ENCODE measurements around the gene CCDC138. TPM values are rescaled to one million over a fixed set of nuclear protein-coding genes. Genes with fewer than 3 reads are reported as not detected.

Gene CCDC138
- total RNA-seq, 4 donors from 2014 or later, result 4.2 to 9.2 (median 6.5) TPM

GRCh38 chr2:108868911-108869310 is 82.3 kb downstream of the CCDC138 start:
- Histone ChIP-seq H3K27ac (no peak overlapping the region), H3K36me3 (no peaks in the 10 kb centered on the region), H3K4me3 (no peak overlapping the region), H3K4me1 (peaks cover 0 to 14% (median 0%) of the 10 kb centered on the region in 3 donors), H3K27me3 (no peaks in the 10 kb centered on the region), H3K9me3 (peaks cover 0 to 16% (median 4%) of the 10 kb centered on the region in 3 donors)
- no peak for DNase-seq
- intact Hi-C loops (cut with DNase I), result no loop called here
- 89 to 93% methylated on average over 1 of the region's 1 CpG for WGBS, 2 donors
- TF ChIP-seq POLR2A (IDR thresholded peaks at IDR 0.05), result no peak
- TF ChIP-seq, protein P1, sequence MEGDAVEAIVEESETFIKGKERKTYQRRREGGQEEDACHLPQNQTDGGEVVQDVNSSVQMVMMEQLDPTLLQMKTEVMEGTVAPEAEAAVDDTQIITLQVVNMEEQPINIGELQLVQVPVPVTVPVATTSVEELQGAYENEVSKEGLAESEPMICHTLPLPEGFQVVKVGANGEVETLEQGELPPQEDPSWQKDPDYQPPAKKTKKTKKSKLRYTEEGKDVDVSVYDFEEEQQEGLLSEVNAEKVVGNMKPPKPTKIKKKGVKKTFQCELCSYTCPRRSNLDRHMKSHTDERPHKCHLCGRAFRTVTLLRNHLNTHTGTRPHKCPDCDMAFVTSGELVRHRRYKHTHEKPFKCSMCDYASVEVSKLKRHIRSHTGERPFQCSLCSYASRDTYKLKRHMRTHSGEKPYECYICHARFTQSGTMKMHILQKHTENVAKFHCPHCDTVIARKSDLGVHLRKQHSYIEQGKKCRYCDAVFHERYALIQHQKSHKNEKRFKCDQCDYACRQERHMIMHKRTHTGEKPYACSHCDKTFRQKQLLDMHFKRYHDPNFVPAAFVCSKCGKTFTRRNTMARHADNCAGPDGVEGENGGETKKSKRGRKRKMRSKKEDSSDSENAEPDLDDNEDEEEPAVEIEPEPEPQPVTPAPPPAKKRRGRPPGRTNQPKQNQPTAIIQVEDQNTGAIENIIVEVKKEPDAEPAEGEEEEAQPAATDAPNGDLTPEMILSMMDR (IDR thresholded peaks at IDR 0.05), result no peak

GRCh38 chr2:108869542-108869941 is 83.0 kb downstream of the CCDC138 start:
- H3K27me3 ChIP-seq, result no peaks in the 10 kb centered on the region
- TF ChIP-seq, protein P1 (IDR thresholded peaks at IDR 0.05), result no peak
- TF ChIP-seq POLR2A (IDR thresholded peaks at IDR 0.05), result no peak
- H3K36me3 ChIP-seq, result no peaks in the 10 kb centered on the region
- H3K4me1 ChIP-seq, result peaks cover 0 to 14% (median 0%) of the 10 kb centered on the region in 3 donors
- no peak for DNase-seq
- no peak overlapping the region for H3K4me3 ChIP-seq
- intact Hi-C loops (cut with DNase I), result no loop called here
- no peak overlapping the region for H3K27ac ChIP-seq
- 71 to 82% methylated on average over 3 of the region's 3 CpGs for WGBS, 2 donors
- H3K9me3 ChIP-seq, result peaks cover 0 to 16% (median 4%) of the 10 kb centered on the region in 3 donors

DNA sequence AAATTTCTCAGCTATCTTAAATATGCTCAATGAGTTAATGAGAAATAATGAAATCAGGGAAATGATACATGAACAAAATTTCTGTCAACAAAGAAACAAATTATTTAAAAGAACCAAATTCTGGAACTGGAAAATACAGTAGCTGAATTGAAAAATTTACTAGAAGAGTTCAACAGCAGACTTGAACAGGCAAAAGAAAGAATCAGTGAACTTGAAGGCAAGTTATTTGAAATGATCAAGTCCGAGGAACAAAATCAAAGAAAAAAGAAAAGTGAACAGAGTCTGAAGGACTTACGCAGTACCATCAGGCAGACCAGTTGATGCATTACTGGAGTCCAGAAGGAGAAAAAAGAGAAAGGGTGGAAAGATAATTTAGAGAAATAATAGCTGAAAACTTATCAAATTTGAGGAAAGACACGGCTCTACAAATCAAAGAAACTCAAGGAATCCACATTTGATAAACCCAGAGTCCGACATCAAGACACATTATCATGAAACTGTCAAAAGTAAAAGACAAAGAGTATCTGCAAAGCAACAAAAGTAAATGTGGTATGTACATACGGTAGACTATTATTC is 83.6 kb downstream of the CCDC138 start:
- intact Hi-C loops (cut with DNase I), result no loop called here
- no peaks in the 10 kb centered on the region for H3K27me3 ChIP-seq
- H3K9me3 ChIP-seq, result peaks cover 0 to 16% (median 4%) of the 10 kb centered on the region in 3 donors
- TF ChIP-seq POLR2A (IDR thresholded peaks at IDR 0.05), result no peak
- TF ChIP-seq, protein P1 (IDR thresholded peaks at IDR 0.05), result no peak
- WGBS, 2 donors, result 95 to 99% methylated on average over 5 of the region's 5 CpGs
- no peak for DNase-seq
- peaks cover 0 to 14% (median 0%) of the 10 kb centered on the region in 3 donors for H3K4me1 ChIP-seq
- no peak overlapping the region for H3K27ac ChIP-seq
- no peak overlapping the region for H3K4me3 ChIP-seq
- no peaks in the 10 kb centered on the region for H3K36me3 ChIP-seq

DNA sequence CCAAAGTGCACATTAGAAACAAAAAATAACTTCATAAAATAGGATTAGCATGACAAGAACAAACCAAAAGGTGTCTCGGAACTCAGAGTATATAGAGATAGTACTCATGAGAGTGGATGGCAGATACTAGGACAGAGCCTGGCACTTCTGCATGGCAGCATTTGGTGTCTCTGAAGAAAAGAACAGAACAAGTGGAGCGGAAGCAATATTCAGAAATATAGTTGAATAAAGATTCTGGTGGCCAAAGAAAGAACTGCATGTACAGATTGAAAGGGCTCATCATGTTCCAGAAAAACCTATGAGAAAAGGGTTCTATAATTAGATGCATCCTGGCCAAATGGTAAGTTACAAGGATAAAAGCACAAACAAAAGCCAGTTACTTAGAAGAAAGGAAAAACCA is 90.9 kb downstream of the CCDC138 start:
- Histone ChIP-seq H3K27ac (no peak overlapping the region), H3K4me1 (no peaks in the 10 kb centered on the region), H3K36me3 (no peaks in the 10 kb centered on the region), H3K9me3 (peaks cover 0 to 2% (median 0%) of the 10 kb centered on the region in 3 donors), H3K4me3 (no peak overlapping the region), H3K27me3 (no peaks in the 10 kb centered on the region)
- intact Hi-C loops (cut with DNase I), result no loop called here
- DNase-seq, result no peak
- no peak for TF ChIP-seq POLR2A (IDR thresholded peaks at IDR 0.05)
- TF ChIP-seq, protein P1 (IDR thresholded peaks at IDR 0.05), result peak in 3 of 6 experiments; percentile 12 to 17 (median 13)
- 96 to 98% methylated on average over 2 of the region's 2 CpGs for WGBS, 2 donors

- Histone ChIP-seq H3K4me3 (no peak overlapping the region), H3K27ac (no peak overlapping the region), H3K27me3 (no peaks in the 10 kb centered on the region), H3K9me3 (peaks cover 0 to 5% (median 0%) of the 10 kb centered on the region in 3 donors), H3K36me3 (no peaks in the 10 kb centered on the region), H3K4me1 (no peaks in the 10 kb centered on the region)
- intact Hi-C loops (cut with DNase I), result no loop called here
- DNase-seq, result no peak
- no peak for TF ChIP-seq POLR2A (IDR thresholded peaks at IDR 0.05)
- TF ChIP-seq, protein P1 (IDR thresholded peaks at IDR 0.05), result no peak
- WGBS, 2 donors, result 46 to 96% methylated on average over 2 of the region's 2 CpGs
Measured at GRCh38 chr2:108878276-108878675, 91.7 kb downstream of the CCDC138 start.
